IMR-90 (cell line): ENCODE data around the gene PDZRN3. TPM values are rescaled to one million over a fixed set of nuclear protein-coding genes. Genes with fewer than 3 reads are reported as not detected.

Source experiments
- ATAC-seq: fragments of 200-7000 bp; cut with Tn5 transposase; 2 replicates; pipeline ENCODE4 v1.9.1; 2020; ENCODE audit warnings: low read depth, mild to moderate bottlenecking, moderate library complexity
- BruUV-seq: library from RNA; stranded (reverse); fragments of 400-500 nt; replicated peaks from 2 replicates; lab custom pipeline; 2021; lab: Mats Ljungman, UMichigan
- CTCF ChIA-PET: fragments of 300-600 bp; formaldehyde crosslinking; extraction: SDS; loops from one replicate; lab custom pipeline; 2021; ENCODE audit warnings: antibody characterized with exemption; lab: Yijun Ruan, JAX
- POLR2A ChIA-PET: fragments of 300-600 bp; sonication (Branson Sonifier 250); formaldehyde crosslinking; loops from one replicate; lab custom pipeline; 2022; ENCODE audit warnings: antibody characterized with exemption; ENCODE audit not compliant: unreplicated experiment; lab: Charles Lee
- DNase-seq: peaks from one replicate; pipeline ENCODE4 v3.0.0; 2013
- H2AFZ ChIP-seq: replicated peaks from 2 replicates; pipeline ENCODE3; 2013; ENCODE audit warnings: low read length, mild to moderate bottlenecking; ENCODE audit not compliant: poor library complexity
- H2AK5ac ChIP-seq: 2 replicates; pipeline ENCODE4 v1.6.1; 2013; ENCODE audit warnings: low read depth, low read length, inconsistent platforms
- H2AK9ac ChIP-seq: replicated peaks from 2 replicates; pipeline ENCODE3; 2013; ENCODE audit warnings: mild to moderate bottlenecking, low read depth, low read length, moderate library complexity; ENCODE audit not compliant: poor library complexity
- H2BK120ac ChIP-seq: 2 replicates; pipeline ENCODE4 v1.6.1; 2013; ENCODE audit warnings: low read depth, low read length, inconsistent platforms
- H2BK15ac ChIP-seq: 3 replicates; pipeline ENCODE4 v1.6.1; 2013; ENCODE audit warnings: low read depth, low read length, inconsistent platforms
- H2BK20ac ChIP-seq: 2 replicates; pipeline ENCODE4 v1.6.1; 2013; ENCODE audit warnings: low read depth, mild to moderate bottlenecking, inconsistent platforms, low read length, moderate library complexity
- H2BK5ac ChIP-seq: 2 replicates; pipeline ENCODE4 v1.6.1; 2013; ENCODE audit warnings: mild to moderate bottlenecking, low read depth, low read length, inconsistent platforms; ENCODE audit not compliant: poor library complexity, severe bottlenecking
- H3K14ac ChIP-seq: replicated peaks from 2 replicates; pipeline ENCODE4 v1.6.1; 2013; ENCODE audit warnings: low read depth, low read length, inconsistent platforms
- H3K18ac ChIP-seq: 2 replicates; pipeline ENCODE4 v1.6.1; 2013; ENCODE audit warnings: low read depth, low read length, control low read depth
- H3K23ac ChIP-seq: 2 replicates; pipeline ENCODE4 v1.6.1; 2013; ENCODE audit warnings: low read depth, low read length, inconsistent platforms
- H3K27ac ChIP-seq: 2 replicates; pipeline ENCODE4 v1.5.1; 2013; ENCODE audit warnings: mild to moderate bottlenecking, control low read depth, low read length; ENCODE audit not compliant: insufficient read depth
- H3K27me3 ChIP-seq: 2 replicates; pipeline ENCODE4 v1.6.1; 2013; ENCODE audit warnings: low read length; ENCODE audit not compliant: control insufficient read depth, insufficient read depth
- H3K36me3 ChIP-seq: 2 replicates; pipeline ENCODE4 v1.6.1; 2013; ENCODE audit warnings: low read length, mixed read lengths; ENCODE audit not compliant: control insufficient read depth, insufficient read depth
- H3K4ac ChIP-seq: 2 replicates; pipeline ENCODE4 v1.6.1; 2013; ENCODE audit warnings: low read depth, low read length, inconsistent platforms
- H3K4me1 ChIP-seq: 2 replicates; pipeline ENCODE4 v1.6.1; 2013; ENCODE audit warnings: low read length, mixed read lengths; ENCODE audit not compliant: control insufficient read depth, insufficient read depth
- H3K4me2 ChIP-seq: 2 replicates; pipeline ENCODE4 v1.6.1; 2013; ENCODE audit warnings: low read depth, mild to moderate bottlenecking, control low read depth, low read length, moderate library complexity
- H3K4me3 ChIP-seq: 2 replicates; pipeline ENCODE4 v1.5.1; 2013; ENCODE audit warnings: low read depth, mild to moderate bottlenecking, control low read depth, low read length, moderate library complexity; ENCODE audit not compliant: insufficient read depth
- H3K56ac ChIP-seq: 2 replicates; pipeline ENCODE4 v1.6.1; 2013; ENCODE audit warnings: low read length, inconsistent platforms; ENCODE audit not compliant: insufficient read depth; ENCODE audit errors: extremely low read depth
- H3K79me1 ChIP-seq, 2 experiments: 2 replicates each; pipeline ENCODE4 v1.6.1; 2013; ENCODE audit warnings: low read length in 2 of 2, inconsistent platforms in 1 of 2, low read depth in 1 of 2
- H3K9ac ChIP-seq: 2 replicates; pipeline ENCODE4 v1.6.1; 2013; ENCODE audit warnings: low read depth, low read length, control low read depth
- H3K9me1 ChIP-seq: 2 replicates; pipeline ENCODE4 v1.6.1; 2013; ENCODE audit warnings: low read length, inconsistent platforms; ENCODE audit not compliant: insufficient read depth
- H3K9me3 ChIP-seq: 2 replicates; pipeline ENCODE4 v1.6.1; 2013; ENCODE audit warnings: low read length; ENCODE audit not compliant: control insufficient read depth, insufficient read depth
- H4K20me1 ChIP-seq: 2 replicates; pipeline ENCODE4 v1.6.1; 2013; ENCODE audit warnings: low read length, inconsistent platforms; ENCODE audit not compliant: insufficient read depth
- H4K5ac ChIP-seq: 2 replicates; pipeline ENCODE4 v1.6.1; 2013; ENCODE audit warnings: mild to moderate bottlenecking, low read depth, low read length, control low read depth
- H4K8ac ChIP-seq, 2 experiments: 2 replicates each; pipeline ENCODE4 v1.6.1; 2013; ENCODE audit warnings: low read depth in 2 of 2, low read length in 2 of 2, control low read depth in 1 of 2, inconsistent platforms in 1 of 2
- H4K91ac ChIP-seq: 2 replicates; pipeline ENCODE4 v1.6.1; 2013; ENCODE audit warnings: low read depth, low read length, inconsistent platforms; ENCODE audit not compliant: insufficient read depth
- ELK1 ChIP-seq: fragments of 150-350 bp; IDR thresholded peaks from 2 replicates; pipeline ENCODE4 v1.6.1; 2016; ENCODE audit warnings: low read depth, mild to moderate bottlenecking, low read length, moderate library complexity, borderline replicate concordance
- FOS ChIP-seq: fragments of 150-350 bp; IDR thresholded peaks from 2 replicates; pipeline ENCODE4 v1.6.1; 2016; ENCODE audit warnings: low read depth, low read length
- RAD21 ChIP-seq: IDR thresholded peaks from 2 replicates; pipeline ENCODE4 v1.6.1; 2012; ENCODE audit warnings: low read length, improper control_type of control experiment
- WGBS, 2 experiments: methylation state at CpG; one replicate each; pipeline versions ENCODE4 v1.1.5 to v1.1.7; 2013; ENCODE audit warnings: missing lambda C conversion rate in 2 of 2; ENCODE audit not compliant: insufficient read length in 1 of 2; ENCODE audit errors: extremely low coverage in 2 of 2; 5-methylcytosine and 5-hydroxymethylcytosine counted together
- dilution Hi-C: fragments of 300-500 bp; cut with HindIII; formaldehyde crosslinking; loops from one replicate; pipeline ENCODE4 v1.14.3; 2018; ENCODE audit warnings: low sequenced_read_pairs; ENCODE audit not compliant: unreplicated experiment
- in situ Hi-C: fragments of 300-500 bp; cut with MboI; formaldehyde crosslinking; loops from 3 replicates; pipeline ENCODE4 v1.14.3; 2019; ENCODE audit warnings: low sequenced_read_pairs, inconsistent platforms, mixed read lengths
- intact Hi-C: fragments of 100-400 bp; cut with micrococcal nuclease; formaldehyde crosslinking; loops from 2 replicates; pipeline ENCODE4 v1.10.0; 2022
- polyA plus RNA-seq, 3 experiments: library from polyadenylated mRNA; depleted of rRNA; stranded (reverse); fragments of >200 nt; gene quantifications; 2 replicates each; pipeline ENCODE4 v1.2.3, GENCODE V29; 2012; ENCODE audit warnings: low replicate concordance in 1 of 3
- total RNA-seq: library from RNA; depleted of rRNA; stranded (reverse); fragments of >200 nt; gene quantifications from 2 replicates; pipeline ENCODE4 v1.2.3, GENCODE V29; 2012
- TF ChIP-seq, protein P1 (sequence below): conservative IDR thresholded peaks from 2 replicates; pipeline ENCODE4 v1.5.1; 2012; ENCODE audit warnings: mild to moderate bottlenecking, low read depth, low read length, improper control_type of control experiment

PDZRN3 gene
- total and polyA plus RNA-seq, 2 of the 4 experiments (the other 2 are of a cell fraction), result 9.4 to 17.0 TPM

- peak; percentile 47; the same call in 1 of the 2 replicates for TF ChIP-seq FOS
Measured at GRCh38 chr3:73540969-73541740, 83.6 kb downstream of the PDZRN3 start (continued).

DNA sequence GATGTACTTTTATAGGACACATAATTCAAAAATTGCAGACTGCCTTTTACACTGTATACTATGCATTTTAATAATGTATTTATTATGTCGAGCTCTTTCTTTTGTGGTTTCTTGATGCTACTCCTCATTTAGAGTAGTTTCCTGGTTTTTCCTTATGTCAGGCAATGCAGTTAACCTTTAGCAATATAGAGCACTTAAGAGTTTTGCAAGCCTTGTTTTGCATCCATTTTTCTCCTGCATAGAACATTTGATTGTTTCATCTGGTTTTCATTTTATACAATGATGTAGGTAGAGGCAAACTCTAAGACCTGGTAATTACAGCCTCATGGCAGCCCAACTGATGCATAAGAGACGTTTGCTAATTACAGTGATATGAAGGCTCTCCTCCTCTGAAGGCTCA is 86.3 kb downstream of the PDZRN3 start:
- no peak overlapping the region for H2AFZ ChIP-seq
- no peak overlapping the region for H2AK5ac ChIP-seq
- peaks cover 10% of the 10 kb centered on the region for H3K4me1 ChIP-seq
- no peak overlapping the region for H2BK120ac ChIP-seq
- H3K27me3 ChIP-seq, result no peaks in the 10 kb centered on the region
- WGBS, 2 experiments, result no CpG with 5 or more reads among the region's 2 CpGs
- no peak overlapping the region for H3K18ac ChIP-seq
- H3K23ac ChIP-seq, result no peak overlapping the region
- H4K5ac ChIP-seq, result no peak overlapping the region
- H2AK9ac ChIP-seq, result no peak overlapping the region
- H4K8ac ChIP-seq, result no peak overlapping the region
- DNase-seq, result no peak
- H3K9me1 ChIP-seq, result peaks cover 13% of the 10 kb centered on the region
- ChIA-PET CTCF (no interaction called here), POLR2A (no interaction called here)
- no peak overlapping the region for H3K56ac ChIP-seq
- ATAC-seq, result no peak
- no peak for TF ChIP-seq ELK1
- TF ChIP-seq RAD21, result no peak
- TF ChIP-seq, protein P1, sequence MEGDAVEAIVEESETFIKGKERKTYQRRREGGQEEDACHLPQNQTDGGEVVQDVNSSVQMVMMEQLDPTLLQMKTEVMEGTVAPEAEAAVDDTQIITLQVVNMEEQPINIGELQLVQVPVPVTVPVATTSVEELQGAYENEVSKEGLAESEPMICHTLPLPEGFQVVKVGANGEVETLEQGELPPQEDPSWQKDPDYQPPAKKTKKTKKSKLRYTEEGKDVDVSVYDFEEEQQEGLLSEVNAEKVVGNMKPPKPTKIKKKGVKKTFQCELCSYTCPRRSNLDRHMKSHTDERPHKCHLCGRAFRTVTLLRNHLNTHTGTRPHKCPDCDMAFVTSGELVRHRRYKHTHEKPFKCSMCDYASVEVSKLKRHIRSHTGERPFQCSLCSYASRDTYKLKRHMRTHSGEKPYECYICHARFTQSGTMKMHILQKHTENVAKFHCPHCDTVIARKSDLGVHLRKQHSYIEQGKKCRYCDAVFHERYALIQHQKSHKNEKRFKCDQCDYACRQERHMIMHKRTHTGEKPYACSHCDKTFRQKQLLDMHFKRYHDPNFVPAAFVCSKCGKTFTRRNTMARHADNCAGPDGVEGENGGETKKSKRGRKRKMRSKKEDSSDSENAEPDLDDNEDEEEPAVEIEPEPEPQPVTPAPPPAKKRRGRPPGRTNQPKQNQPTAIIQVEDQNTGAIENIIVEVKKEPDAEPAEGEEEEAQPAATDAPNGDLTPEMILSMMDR, result no peak
- H3K4me2 ChIP-seq, result no peak overlapping the region
- H2BK15ac ChIP-seq, result no peak overlapping the region
- H3K36me3 ChIP-seq, result no peaks in the 10 kb centered on the region
- no peak overlapping the region for H4K91ac ChIP-seq
- H2BK20ac ChIP-seq, result no peak overlapping the region
- dilution Hi-C loops, result no loop called here
- H3K9ac ChIP-seq, result no peak overlapping the region
- H3K4me3 ChIP-seq, result no peak overlapping the region
- H3K4ac ChIP-seq, result no peak overlapping the region
- BruUV-seq, result no TSS peak
- no peak overlapping the region for H2BK5ac ChIP-seq
- intact Hi-C loops, result no loop called here
- peaks cover 0 to 18% of the 10 kb centered on the region in 2 experiments; a peak in 2 of 4 replicates for H3K79me1 ChIP-seq
- no peak overlapping the region for H3K27ac ChIP-seq
- in situ Hi-C loops, result no loop called here
- H4K20me1 ChIP-seq, result 0 out of 2 replicates have a peak, but pooled peaks cover 3% of the 10 kb centered on the region
- no peak overlapping the region for H3K14ac ChIP-seq
- H3K9me3 ChIP-seq, result no peaks in the 10 kb centered on the region
